NT2/D1 (cell line): ENCODE results near the gene PNMA1.

Experiments
- YY1 ChIP-seq: IDR thresholded peaks from 2 replicates; pipeline ENCODE4 v1.6.1; 2011; ENCODE audit not compliant: insufficient read length, insufficient read depth
- ZNF274 ChIP-seq: IDR thresholded peaks from 2 replicates; pipeline ENCODE4 v1.6.1; 2011; ENCODE audit warnings: mild to moderate bottlenecking, low read depth, low read length

- TF ChIP-seq ZNF274 (no peak), YY1 (no peak)
Measured at GRCh38 chr14:73694083-73694482, 20.1 kb downstream of the PNMA1 start.
